Caco-2 (cell line): ENCODE data around the gene DHX32. TPM values are rescaled to one million over a fixed set of nuclear protein-coding genes. Genes with fewer than 3 reads are reported as not detected.

Experiments used
- BruUV-seq: library from RNA; stranded (reverse); fragments of 400-500 nt; replicated peaks from 2 replicates; lab custom pipeline; 2021; lab: Mats Ljungman, UMichigan
- CTCF ChIA-PET: fragments of 300-600 bp; sonication (Branson Sonifier 250); formaldehyde crosslinking; loops from one replicate; lab custom pipeline; 2022; ENCODE audit warnings: antibody characterized with exemption; lab: Charles Lee
- POLR2A ChIA-PET: fragments of 300-600 bp; sonication (Branson Sonifier 250); formaldehyde crosslinking; loops from one replicate; lab custom pipeline; 2022; ENCODE audit warnings: antibody characterized with exemption; lab: Charles Lee
- DNase-seq, 2 experiments: peaks; one replicate each; pipeline versions ENCODE4 v3.0.0 to v3.0.0-alpha.2; 2020 to 2022
- H3K27me3 ChIP-seq: replicated peaks from 2 replicates; pipeline ENCODE4 v1.6.0; 2011; ENCODE audit warnings: low read length; ENCODE audit not compliant: control insufficient read depth, insufficient read depth
- H3K36me3 ChIP-seq: 2 replicates; pipeline ENCODE4 v1.5.1; 2011; ENCODE audit warnings: low read length; ENCODE audit not compliant: control insufficient read depth, insufficient read depth
- H3K4me1 ChIP-seq: fragments of 250-450 bp; sonication (Bioruptor Pico); 2 replicates; pipeline ENCODE4 v1.5.1; 2020; ENCODE audit warnings: mild to moderate bottlenecking
- H3K4me3 ChIP-seq: 2 replicates; pipeline ENCODE4 v1.5.1; 2011; ENCODE audit warnings: low read depth, mild to moderate bottlenecking, control low read depth, low read length
- H3K9me3 ChIP-seq: fragments of 250-450 bp; sonication (Bioruptor Pico); 2 replicates; pipeline ENCODE4 v1.5.1; 2020; ENCODE audit warnings: mild to moderate bottlenecking, moderate library complexity
- H3K27ac Mint-ChIP-seq: one replicate; pipeline ENCODE4 v1.8.0; 2022; ENCODE audit warnings: mixed read lengths; ENCODE audit not compliant: unreplicated experiment
- H3K27me3 Mint-ChIP-seq: one replicate; pipeline ENCODE4 v1.8.0; 2022; ENCODE audit warnings: mixed read lengths; ENCODE audit not compliant: insufficient read depth, unreplicated experiment
- H3K36me3 Mint-ChIP-seq: one replicate; pipeline ENCODE4 v1.8.0; 2022; ENCODE audit warnings: mild to moderate bottlenecking, mixed read lengths; ENCODE audit not compliant: insufficient read depth, unreplicated experiment
- H3K4me1 Mint-ChIP-seq: one replicate; pipeline ENCODE4 v1.8.0; 2022; ENCODE audit warnings: low read depth, mixed read lengths; ENCODE audit not compliant: unreplicated experiment
- H3K4me3 Mint-ChIP-seq: one replicate; pipeline ENCODE4 v1.8.0; 2022; ENCODE audit warnings: mild to moderate bottlenecking, moderate library complexity, mixed read lengths; ENCODE audit not compliant: unreplicated experiment
- H3K9me3 Mint-ChIP-seq: one replicate; pipeline ENCODE4 v1.8.0; 2022; ENCODE audit warnings: mixed read lengths; ENCODE audit not compliant: unreplicated experiment
- CTCF ChIP-seq, 2 experiments: fragments of 200-600 bp in 1 of 2; IDR thresholded peaks; 1 replicate in 1 of 2; 2 replicates in 1 of 2; pipeline versions ENCODE4 v1.5.1 to v1.8.0; 2011 to 2022; ENCODE audit warnings: antibody characterized with exemption in 1 of 2, control low read depth in 1 of 2, inconsistent platforms in 1 of 2, low read depth in 1 of 2, low read length in 1 of 2, mild to moderate bottlenecking in 1 of 2, moderate library complexity in 1 of 2; ENCODE audit not compliant: insufficient read depth in 1 of 2, severe bottlenecking in 1 of 2, unreplicated experiment in 1 of 2
- intact Hi-C: fragments of 100-400 bp; cut with micrococcal nuclease; formaldehyde crosslinking; loops from one replicate; pipeline ENCODE4 v1.10.0; 2022; ENCODE audit not compliant: unreplicated experiment
- total RNA-seq: library from RNA; stranded (reverse); gene quantifications from 2 replicates; pipeline ENCODE4 v1.2.3, GENCODE V29; 2022

The DHX32 gene
- total RNA-seq, 1 experiment from 2014 or later = 25.0 TPM

- no peaks in the 10 kb centered on the region for H3K27me3 ChIP-seq
- H3K27me3 Mint-ChIP-seq = no peaks in the 10 kb centered on the region
- no peaks in the 10 kb centered on the region for H3K9me3 ChIP-seq
- CTCF ChIA-PET = interaction anchor here (0.6 kb wide), 2 partner anchors 74 to 1254 kb away, joined by 3 to 7 read pairs; no protein-coding TSS in a partner anchor
- H3K27ac Mint-ChIP-seq = no peak overlapping the region
- peaks cover 2% of the 10 kb centered on the region for H3K36me3 ChIP-seq
- H3K36me3 Mint-ChIP-seq = peaks cover 25% of the 10 kb centered on the region
- H3K4me3 ChIP-seq = peak overlapping the region; percentile 73
- no peak for TF ChIP-seq CTCF (IDR thresholded peaks at IDR 0.05; ENCODE audit: insufficient read depth in 1 of 2, low read depth in 1 of 2, low read length in 1 of 2, severe bottlenecking in 1 of 2, unreplicated experiment in 1 of 2)
- intact Hi-C loops = no loop called here
- DNase-seq = peak in 1 of 2 experiments; percentile 33
- TSS peak; percentile 72 for BruUV-seq
- no peak overlapping the region for H3K4me3 Mint-ChIP-seq
- peaks cover 15% of the 10 kb centered on the region for H3K4me1 Mint-ChIP-seq
- H3K9me3 Mint-ChIP-seq = no peaks in the 10 kb centered on the region
- POLR2A ChIA-PET = interaction anchor here (0.8 to 1.2 kb wide), 2 partner anchors 58 to 104 kb away, joined by 3 to 7 read pairs; partner anchors contain the start of gene EDRF1
- peaks cover 4% of the 10 kb centered on the region; the same call in 1 of the 2 replicates for H3K4me1 ChIP-seq
These were observed 57.3 kb downstream of the DHX32 start for GRCh38 chr10:125823663-125824251.

GRCh38 chr10:125822878-125823662, 58.0 kb downstream of the DHX32 start, which contains the start of the genes BCCIP and UROS:
Gene BCCIP (plus strand): TSS chr10:125823546. CDS start chr10:125823558, 12 bp downstream.
Gene UROS (minus strand): TSS chr10:125823258. CDS start chr10:125816499, 6,759 bp downstream.
- H3K36me3 Mint-ChIP-seq = peaks cover 20% of the 10 kb centered on the region
- no peaks in the 10 kb centered on the region for H3K9me3 Mint-ChIP-seq

More at GRCh38 chr10:125822878-125823662, 58.0 kb downstream of the DHX32 start, which contains the start of the genes BCCIP and UROS:
- ChIA-PET POLR2A (interaction anchor here (0.8 to 1.2 kb wide), 2 partner anchors 59 to 104 kb away, joined by 3 to 7 read pairs; partner anchors contain the start of gene EDRF1), CTCF (interaction anchor here (0.6 kb wide), 2 partner anchors 74 to 1253 kb away, joined by 3 to 7 read pairs; no protein-coding TSS in a partner anchor)
- DNase-seq = peak; percentile 91
- H3K4me1 ChIP-seq = peaks cover 4% of the 10 kb centered on the region; the same call in 1 of the 2 replicates
- no TSS peak for BruUV-seq
- Mint-ChIP-seq H3K27me3 (no peaks in the 10 kb centered on the region), H3K4me3 (no peak within 1 kb of the TSS), H3K27ac (no peak within 1 kb of the TSS), H3K4me1 (peaks cover 12% of the 10 kb centered on the region)
- no peaks in the 10 kb centered on the region for H3K9me3 ChIP-seq
- no peaks in the 10 kb centered on the region for H3K36me3 ChIP-seq
- intact Hi-C loops = no loop called here
- TF ChIP-seq CTCF (IDR thresholded peaks at IDR 0.05; ENCODE audit: insufficient read depth in 1 of 2, low read depth in 1 of 2, low read length in 1 of 2, severe bottlenecking in 1 of 2, unreplicated experiment in 1 of 2) = no peak
- H3K4me3 ChIP-seq = peak within 1 kb of the TSS; percentile 73
- no peaks in the 10 kb centered on the region for H3K27me3 ChIP-seq
